IMR-90 (cell line): ENCODE results near the gene GP1BA. TPM values are rescaled to one million over a fixed set of nuclear protein-coding genes. Genes with fewer than 3 reads are reported as not detected.

Experiments used
- ATAC-seq: fragments of 200-7000 bp; cut with Tn5 transposase; 2 replicates; pipeline ENCODE4 v1.9.1; 2020; ENCODE audit warnings: low read depth, mild to moderate bottlenecking, moderate library complexity
- BruUV-seq: library from RNA; stranded (reverse); fragments of 400-500 nt; replicated peaks from 2 replicates; lab custom pipeline; 2021; lab: Mats Ljungman, UMichigan
- CTCF ChIA-PET: fragments of 300-600 bp; formaldehyde crosslinking; extraction: SDS; loops from one replicate; lab custom pipeline; 2021; ENCODE audit warnings: antibody characterized with exemption; lab: Yijun Ruan, JAX
- POLR2A ChIA-PET: fragments of 300-600 bp; sonication (Branson Sonifier 250); formaldehyde crosslinking; loops from one replicate; lab custom pipeline; 2022; ENCODE audit warnings: antibody characterized with exemption; ENCODE audit not compliant: unreplicated experiment; lab: Charles Lee
- DNase-seq: peaks from one replicate; pipeline ENCODE4 v3.0.0; 2013
- H2AFZ ChIP-seq: replicated peaks from 2 replicates; pipeline ENCODE3; 2013; ENCODE audit warnings: low read length, mild to moderate bottlenecking; ENCODE audit not compliant: poor library complexity
- H2AK5ac ChIP-seq: 2 replicates; pipeline ENCODE4 v1.6.1; 2013; ENCODE audit warnings: low read depth, low read length, inconsistent platforms
- H2AK9ac ChIP-seq: replicated peaks from 2 replicates; pipeline ENCODE3; 2013; ENCODE audit warnings: mild to moderate bottlenecking, low read depth, low read length, moderate library complexity; ENCODE audit not compliant: poor library complexity
- H2BK120ac ChIP-seq: 2 replicates; pipeline ENCODE4 v1.6.1; 2013; ENCODE audit warnings: low read depth, low read length, inconsistent platforms
- H2BK15ac ChIP-seq: 3 replicates; pipeline ENCODE4 v1.6.1; 2013; ENCODE audit warnings: low read depth, low read length, inconsistent platforms
- H2BK20ac ChIP-seq: 2 replicates; pipeline ENCODE4 v1.6.1; 2013; ENCODE audit warnings: low read depth, mild to moderate bottlenecking, inconsistent platforms, low read length, moderate library complexity
- H2BK5ac ChIP-seq: 2 replicates; pipeline ENCODE4 v1.6.1; 2013; ENCODE audit warnings: mild to moderate bottlenecking, low read depth, low read length, inconsistent platforms; ENCODE audit not compliant: poor library complexity, severe bottlenecking
- H3K14ac ChIP-seq: replicated peaks from 2 replicates; pipeline ENCODE4 v1.6.1; 2013; ENCODE audit warnings: low read depth, low read length, inconsistent platforms
- H3K18ac ChIP-seq: 2 replicates; pipeline ENCODE4 v1.6.1; 2013; ENCODE audit warnings: low read depth, low read length, control low read depth
- H3K23ac ChIP-seq: 2 replicates; pipeline ENCODE4 v1.6.1; 2013; ENCODE audit warnings: low read depth, low read length, inconsistent platforms
- H3K27ac ChIP-seq: 2 replicates; pipeline ENCODE4 v1.5.1; 2013; ENCODE audit warnings: mild to moderate bottlenecking, control low read depth, low read length; ENCODE audit not compliant: insufficient read depth
- H3K27me3 ChIP-seq: 2 replicates; pipeline ENCODE4 v1.6.1; 2013; ENCODE audit warnings: low read length; ENCODE audit not compliant: control insufficient read depth, insufficient read depth
- H3K36me3 ChIP-seq: 2 replicates; pipeline ENCODE4 v1.6.1; 2013; ENCODE audit warnings: low read length, mixed read lengths; ENCODE audit not compliant: control insufficient read depth, insufficient read depth
- H3K4ac ChIP-seq: 2 replicates; pipeline ENCODE4 v1.6.1; 2013; ENCODE audit warnings: low read depth, low read length, inconsistent platforms
- H3K4me1 ChIP-seq: 2 replicates; pipeline ENCODE4 v1.6.1; 2013; ENCODE audit warnings: low read length, mixed read lengths; ENCODE audit not compliant: control insufficient read depth, insufficient read depth
- H3K4me2 ChIP-seq: 2 replicates; pipeline ENCODE4 v1.6.1; 2013; ENCODE audit warnings: low read depth, mild to moderate bottlenecking, control low read depth, low read length, moderate library complexity
- H3K4me3 ChIP-seq: 2 replicates; pipeline ENCODE4 v1.5.1; 2013; ENCODE audit warnings: low read depth, mild to moderate bottlenecking, control low read depth, low read length, moderate library complexity; ENCODE audit not compliant: insufficient read depth
- H3K56ac ChIP-seq: 2 replicates; pipeline ENCODE4 v1.6.1; 2013; ENCODE audit warnings: low read length, inconsistent platforms; ENCODE audit not compliant: insufficient read depth; ENCODE audit errors: extremely low read depth
- H3K79me1 ChIP-seq, 2 experiments: 2 replicates each; pipeline ENCODE4 v1.6.1; 2013; ENCODE audit warnings: low read length in 2 of 2, inconsistent platforms in 1 of 2, low read depth in 1 of 2
- H3K9ac ChIP-seq: 2 replicates; pipeline ENCODE4 v1.6.1; 2013; ENCODE audit warnings: low read depth, low read length, control low read depth
- H3K9me1 ChIP-seq: 2 replicates; pipeline ENCODE4 v1.6.1; 2013; ENCODE audit warnings: low read length, inconsistent platforms; ENCODE audit not compliant: insufficient read depth
- H3K9me3 ChIP-seq: 2 replicates; pipeline ENCODE4 v1.6.1; 2013; ENCODE audit warnings: low read length; ENCODE audit not compliant: control insufficient read depth, insufficient read depth
- H4K20me1 ChIP-seq: 2 replicates; pipeline ENCODE4 v1.6.1; 2013; ENCODE audit warnings: low read length, inconsistent platforms; ENCODE audit not compliant: insufficient read depth
- H4K5ac ChIP-seq: 2 replicates; pipeline ENCODE4 v1.6.1; 2013; ENCODE audit warnings: mild to moderate bottlenecking, low read depth, low read length, control low read depth
- H4K8ac ChIP-seq, 2 experiments: 2 replicates each; pipeline ENCODE4 v1.6.1; 2013; ENCODE audit warnings: low read depth in 2 of 2, low read length in 2 of 2, control low read depth in 1 of 2, inconsistent platforms in 1 of 2
- H4K91ac ChIP-seq: 2 replicates; pipeline ENCODE4 v1.6.1; 2013; ENCODE audit warnings: low read depth, low read length, inconsistent platforms; ENCODE audit not compliant: insufficient read depth
- BHLHE40 ChIP-seq: fragments of 150-350 bp; IDR thresholded peaks from 2 replicates; pipeline ENCODE4 v1.6.1; 2016; ENCODE audit warnings: mild to moderate bottlenecking, low read depth, low read length
- CEBPB ChIP-seq: IDR thresholded peaks from 2 replicates; pipeline ENCODE4 v1.6.1; 2012; ENCODE audit warnings: low read depth, low read length, improper control_type of control experiment
- CHD1 ChIP-seq: IDR thresholded peaks from 2 replicates; pipeline ENCODE4 v1.6.1; 2012; ENCODE audit warnings: low read depth, low read length, improper control_type of control experiment
- ELK1 ChIP-seq: fragments of 150-350 bp; IDR thresholded peaks from 2 replicates; pipeline ENCODE4 v1.6.1; 2016; ENCODE audit warnings: low read depth, mild to moderate bottlenecking, low read length, moderate library complexity, borderline replicate concordance
- MAFK ChIP-seq: IDR thresholded peaks from 2 replicates; pipeline ENCODE4 v1.6.1; 2012; ENCODE audit warnings: low read depth, low read length, improper control_type of control experiment
- MAZ ChIP-seq: IDR thresholded peaks from 2 replicates; pipeline ENCODE4 v1.6.1; 2012; ENCODE audit warnings: low read depth, mild to moderate bottlenecking, low read length, improper control_type of control experiment, moderate library complexity, borderline replicate concordance
- MXI1 ChIP-seq: IDR thresholded peaks from 2 replicates; pipeline ENCODE4 v1.6.1; 2012; ENCODE audit warnings: low read depth, mild to moderate bottlenecking, low read length, moderate library complexity, borderline replicate concordance
- POLR2A ChIP-seq: IDR thresholded peaks from 2 replicates; pipeline ENCODE4 v1.6.1; 2012; ENCODE audit warnings: mild to moderate bottlenecking, low read depth, low read length
- RAD21 ChIP-seq: IDR thresholded peaks from 2 replicates; pipeline ENCODE4 v1.6.1; 2012; ENCODE audit warnings: low read length, improper control_type of control experiment
- RFX5 ChIP-seq: IDR thresholded peaks from 2 replicates; pipeline ENCODE4 v1.8.0; 2012; ENCODE audit warnings: low read depth, mild to moderate bottlenecking, low read length, moderate library complexity
- WGBS, 2 experiments: methylation state at CpG; one replicate each; pipeline versions ENCODE4 v1.1.5 to v1.1.7; 2013; ENCODE audit warnings: missing lambda C conversion rate in 2 of 2; ENCODE audit not compliant: insufficient read length in 1 of 2; ENCODE audit errors: extremely low coverage in 2 of 2; 5-methylcytosine and 5-hydroxymethylcytosine counted together
- dilution Hi-C: fragments of 300-500 bp; cut with HindIII; formaldehyde crosslinking; loops from one replicate; pipeline ENCODE4 v1.14.3; 2018; ENCODE audit warnings: low sequenced_read_pairs; ENCODE audit not compliant: unreplicated experiment
- in situ Hi-C: fragments of 300-500 bp; cut with MboI; formaldehyde crosslinking; loops from 3 replicates; pipeline ENCODE4 v1.14.3; 2019; ENCODE audit warnings: low sequenced_read_pairs, inconsistent platforms, mixed read lengths
- intact Hi-C: fragments of 100-400 bp; cut with micrococcal nuclease; formaldehyde crosslinking; loops from 2 replicates; pipeline ENCODE4 v1.10.0; 2022
- polyA plus RNA-seq, 3 experiments: library from polyadenylated mRNA; depleted of rRNA; stranded (reverse); fragments of >200 nt; gene quantifications; 2 replicates each; pipeline ENCODE4 v1.2.3, GENCODE V29; 2012; ENCODE audit warnings: low replicate concordance in 1 of 3
- total RNA-seq: library from RNA; depleted of rRNA; stranded (reverse); fragments of >200 nt; gene quantifications from 2 replicates; pipeline ENCODE4 v1.2.3, GENCODE V29; 2012

Gene GP1BA
- total and polyA plus RNA-seq, 2 of the 4 experiments (the other 2 are of a cell fraction), result not detected

GRCh38 chr17:4948166-4948930 lies 16.3 kb downstream of the GP1BA start, which contains the start of gene PFN1:
Gene PFN1 (minus strand): TSS chr17:4948530. CDS start chr17:4948394, 136 bp downstream.
- 0% methylated on average over 13 of the region's 59 CpGs; no CpG with 5 or more reads in 1 of the 2 experiments for WGBS, 2 experiments
- dilution Hi-C loops, result no loop called here

More at GRCh38 chr17:4948166-4948930, 16.3 kb downstream of the GP1BA start, which contains the start of gene PFN1:
- Histone ChIP-seq H3K18ac (peak within 1 kb of the TSS; percentile 88), H2BK120ac (peak within 1 kb of the TSS; percentile 95), H3K9ac (peak within 1 kb of the TSS; percentile 97), H4K5ac (peak within 1 kb of the TSS; percentile 81), H3K9me1 (peaks cover 22% of the 10 kb centered on the region; the same call in 1 of the 2 replicates), H3K23ac (peak within 1 kb of the TSS; percentile 94), H2BK20ac (peak within 1 kb of the TSS; percentile 94), H2BK5ac (peak within 1 kb of the TSS; percentile 98), H3K79me1 (peaks cover 17 to 39% of the 10 kb centered on the region in 2 experiments; a peak in 3 of 4 replicates), H4K20me1 (peaks cover 52% of the 10 kb centered on the region), H4K8ac (peak within 1 kb of the TSS; percentile 95 to 99), H3K4me3 (peak within 1 kb of the TSS; percentile 98), H3K27ac (peak within 1 kb of the TSS; percentile 96), H3K9me3 (no peaks in the 10 kb centered on the region), H4K91ac (peak within 1 kb of the TSS; percentile 95), H3K4me2 (peak within 1 kb of the TSS; percentile 88), H2AFZ (peak within 1 kb of the TSS; percentile 85), H3K14ac (peak within 1 kb of the TSS; percentile 100), H3K4me1 (peaks cover 32% of the 10 kb centered on the region), H3K4ac (peak within 1 kb of the TSS; percentile 99), H2AK5ac (peak within 1 kb of the TSS; percentile 99), H2AK9ac (peak within 1 kb of the TSS; percentile 100), H3K27me3 (no peaks in the 10 kb centered on the region), H3K56ac (peak within 1 kb of the TSS; percentile 98), H2BK15ac (peak within 1 kb of the TSS; percentile 91; the same call in 1 of the 3 replicates), H3K36me3 (peaks cover 30% of the 10 kb centered on the region)
- ChIA-PET CTCF (no interaction called here), POLR2A (interaction anchor here (0.6 to 3.5 kb wide), 5 partner anchors 8 to 82 kb away, joined by 3 to 19 read pairs (median 7); partner anchors contain the start of genes KIF1C and SPAG7)
- no TSS peak for BruUV-seq
- DNase-seq (peak; percentile 91), ATAC-seq (peak; percentile 63)
- intact Hi-C loops (loop anchor here (1.0 kb wide), 2 partner anchors 19 to 39 kb away; partner anchors contain the start of genes CAMTA2 and SPAG7), in situ Hi-C loops (no loop called here)
- TF ChIP-seq POLR2A (peak; percentile 92), CEBPB (peak; percentile 93), MAZ (peak; percentile 68), ELK1 (no peak), MAFK (no peak; the same call in 1 of the 2 replicates), BHLHE40 (no peak), CHD1 (0 out of 2 replicates have a peak, but pooled peaks have one; percentile 58), RAD21 (no peak), RFX5 (0 out of 2 replicates have a peak, but pooled peaks have one; percentile 5), MXI1 (peak; percentile 67; the same call in 1 of the 2 replicates)
